Fibroblast of mammary gland (primary cell): ENCODE data around the gene PAPPA2.
A peak's percentile ranks its signal among the peaks of the same experiment; 100 is the strongest.
"Not testable (repeated sequence)": the region's sequence is repeated elsewhere in the genome, so short reads cannot be mapped to it uniquely, and the experiment has no call there.

Experiments used
- DNase-seq: peaks from one replicate; pipeline ENCODE4 v3.0.0-alpha.2; 2010; ENCODE audit warnings: low read depth
- H3K4me3 ChIP-seq: 2 replicates; pipeline ENCODE4 v1.5.1; 2011; ENCODE audit warnings: low read depth, mild to moderate bottlenecking, low read length, moderate library complexity; ENCODE audit not compliant: control insufficient read depth
- TF ChIP-seq, protein P1 (sequence below): conservative IDR thresholded peaks from 2 replicates; pipeline ENCODE4 v1.5.1; 2011; ENCODE audit warnings: low read depth, low read length, inconsistent platforms; ENCODE audit not compliant: control insufficient read depth, insufficient read depth

The PAPPA2 gene

DNA sequence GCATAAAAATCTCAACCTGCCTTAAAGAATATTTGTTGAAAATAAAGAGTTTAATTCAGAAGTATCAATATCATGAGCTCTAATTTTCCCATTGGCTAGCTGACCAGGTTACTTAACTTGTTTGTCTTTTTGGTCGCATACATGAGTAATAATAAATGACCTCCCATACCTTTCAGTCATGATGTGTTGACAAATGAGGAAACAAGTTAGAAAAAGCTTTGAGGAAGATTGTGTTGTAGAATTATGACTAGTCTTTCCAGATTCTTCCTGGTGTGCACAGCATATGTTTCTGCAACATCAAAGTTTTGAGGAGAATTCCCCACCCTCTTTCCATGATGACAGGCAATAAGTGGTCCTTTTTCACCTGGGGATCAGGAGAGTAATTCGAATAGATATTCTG, 17.6 kb upstream of the PAPPA2 start:
- H3K4me3 ChIP-seq = no peak overlapping the region
- no peak for DNase-seq
- TF ChIP-seq, protein P1, sequence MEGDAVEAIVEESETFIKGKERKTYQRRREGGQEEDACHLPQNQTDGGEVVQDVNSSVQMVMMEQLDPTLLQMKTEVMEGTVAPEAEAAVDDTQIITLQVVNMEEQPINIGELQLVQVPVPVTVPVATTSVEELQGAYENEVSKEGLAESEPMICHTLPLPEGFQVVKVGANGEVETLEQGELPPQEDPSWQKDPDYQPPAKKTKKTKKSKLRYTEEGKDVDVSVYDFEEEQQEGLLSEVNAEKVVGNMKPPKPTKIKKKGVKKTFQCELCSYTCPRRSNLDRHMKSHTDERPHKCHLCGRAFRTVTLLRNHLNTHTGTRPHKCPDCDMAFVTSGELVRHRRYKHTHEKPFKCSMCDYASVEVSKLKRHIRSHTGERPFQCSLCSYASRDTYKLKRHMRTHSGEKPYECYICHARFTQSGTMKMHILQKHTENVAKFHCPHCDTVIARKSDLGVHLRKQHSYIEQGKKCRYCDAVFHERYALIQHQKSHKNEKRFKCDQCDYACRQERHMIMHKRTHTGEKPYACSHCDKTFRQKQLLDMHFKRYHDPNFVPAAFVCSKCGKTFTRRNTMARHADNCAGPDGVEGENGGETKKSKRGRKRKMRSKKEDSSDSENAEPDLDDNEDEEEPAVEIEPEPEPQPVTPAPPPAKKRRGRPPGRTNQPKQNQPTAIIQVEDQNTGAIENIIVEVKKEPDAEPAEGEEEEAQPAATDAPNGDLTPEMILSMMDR = no peak

DNA sequence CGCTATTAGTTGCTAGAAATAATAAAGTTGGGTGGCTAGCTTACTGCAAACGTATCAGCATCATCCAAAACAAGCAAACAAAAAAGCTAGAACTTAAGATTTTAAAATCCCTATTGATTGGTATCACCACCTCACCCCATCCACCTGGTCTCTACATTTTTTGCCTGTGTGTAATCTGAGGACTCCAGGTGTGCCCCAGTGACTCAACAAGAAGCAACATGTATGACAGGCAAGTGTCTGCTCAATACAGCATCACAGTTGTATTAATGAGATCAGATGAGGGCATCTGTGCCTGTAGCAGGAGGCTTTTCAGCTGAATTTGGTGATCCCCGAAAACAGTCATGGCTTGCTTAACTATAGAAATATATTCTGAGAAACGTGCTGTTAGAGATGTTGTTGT, 14.6 kb upstream of the PAPPA2 start:
- DNase-seq = no peak
- TF ChIP-seq, protein P1 = no peak
- H3K4me3 ChIP-seq = no peak overlapping the region

- peak; percentile 77 for DNase-seq
- no peak overlapping the region for H3K4me3 ChIP-seq
- TF ChIP-seq, protein P1 = no peak
Observed at GRCh38 chr1:176450526-176450925, 12.4 kb upstream of the PAPPA2 start.

- DNase-seq = not testable (repeated sequence)
Observed at GRCh38 chr1:176451741-176452140, 11.2 kb upstream of the PAPPA2 start.

GRCh38 chr1:176456795-176457194, 6.2 kb upstream of the PAPPA2 start:
- TF ChIP-seq, protein P1 = no peak
- H3K4me3 ChIP-seq = no peak overlapping the region

More at GRCh38 chr1:176451741-176452140, 11.2 kb upstream of the PAPPA2 start:
- H3K4me3 ChIP-seq = not testable (repeated sequence)

GRCh38 chr1:176460544-176461336, 2.2 kb upstream of the PAPPA2 start:
- DNase-seq = no peak
- no peak overlapping the region for H3K4me3 ChIP-seq
- TF ChIP-seq, protein P1 = no peak

More at GRCh38 chr1:176456795-176457194, 6.2 kb upstream of the PAPPA2 start:
- no peak for DNase-seq

- TF ChIP-seq, protein P1 = no peak
- no peak overlapping the region for H3K4me3 ChIP-seq
- DNase-seq = no peak
Observed at GRCh38 chr1:176461576-176461975, 1.4 kb upstream of the PAPPA2 start.
